BE2C (cell line): ENCODE results near the gene TENM4.

Source experiments
- DNase-seq: peaks from one replicate; pipeline ENCODE4 v3.0.0-alpha.2; 2020
- H3K27me3 ChIP-seq: fragments of 250-450 bp; sonication (Bioruptor Pico); 2 replicates; pipeline ENCODE4 v1.5.1; 2020; ENCODE audit warnings: mild to moderate bottlenecking
- H3K36me3 ChIP-seq: fragments of 250-450 bp; sonication (Bioruptor Pico); 2 replicates; pipeline ENCODE4 v1.5.1; 2020; ENCODE audit warnings: mild to moderate bottlenecking
- H3K4me1 ChIP-seq: fragments of 250-450 bp; sonication (Bioruptor Pico); 2 replicates; pipeline ENCODE4 v1.5.1; 2020
- H3K4me3 ChIP-seq: 2 replicates; pipeline ENCODE4 v1.5.1; 2011; ENCODE audit warnings: low read depth, low read length
- H3K9me3 ChIP-seq: fragments of 250-450 bp; sonication (Bioruptor Pico); 2 replicates; pipeline ENCODE4 v1.5.1; 2020
- TF ChIP-seq, protein P1 (sequence below): IDR thresholded peaks from 2 replicates; pipeline ENCODE4 v1.5.1; 2012; ENCODE audit warnings: mild to moderate bottlenecking, low read depth, low read length

Gene TENM4

DNA sequence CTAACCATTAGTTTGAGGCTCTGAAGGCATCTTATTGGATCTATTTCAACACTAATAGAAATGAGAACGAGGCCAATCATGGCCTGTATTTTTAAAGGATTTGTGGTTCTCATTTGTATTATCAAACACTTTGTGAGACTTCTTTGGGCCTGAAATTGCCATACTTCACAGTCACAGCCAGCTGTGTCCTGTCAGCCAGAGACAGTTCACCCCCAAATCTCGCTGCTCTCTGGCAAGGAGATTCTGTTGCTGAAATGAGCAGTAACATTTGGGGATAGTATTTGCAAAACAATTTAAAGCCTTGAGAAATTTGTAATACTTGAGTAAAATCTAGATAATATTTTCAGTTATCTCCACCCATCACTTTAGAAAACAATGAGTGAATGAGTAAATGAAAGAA, 26.9 kb upstream of the TENM4 start:
- Histone ChIP-seq H3K27me3 (no peaks in the 10 kb centered on the region), H3K4me3 (no peak overlapping the region), H3K36me3 (no peaks in the 10 kb centered on the region), H3K4me1 (no peaks in the 10 kb centered on the region), H3K9me3 (no peaks in the 10 kb centered on the region)
- no peak for DNase-seq
- TF ChIP-seq, protein P1, sequence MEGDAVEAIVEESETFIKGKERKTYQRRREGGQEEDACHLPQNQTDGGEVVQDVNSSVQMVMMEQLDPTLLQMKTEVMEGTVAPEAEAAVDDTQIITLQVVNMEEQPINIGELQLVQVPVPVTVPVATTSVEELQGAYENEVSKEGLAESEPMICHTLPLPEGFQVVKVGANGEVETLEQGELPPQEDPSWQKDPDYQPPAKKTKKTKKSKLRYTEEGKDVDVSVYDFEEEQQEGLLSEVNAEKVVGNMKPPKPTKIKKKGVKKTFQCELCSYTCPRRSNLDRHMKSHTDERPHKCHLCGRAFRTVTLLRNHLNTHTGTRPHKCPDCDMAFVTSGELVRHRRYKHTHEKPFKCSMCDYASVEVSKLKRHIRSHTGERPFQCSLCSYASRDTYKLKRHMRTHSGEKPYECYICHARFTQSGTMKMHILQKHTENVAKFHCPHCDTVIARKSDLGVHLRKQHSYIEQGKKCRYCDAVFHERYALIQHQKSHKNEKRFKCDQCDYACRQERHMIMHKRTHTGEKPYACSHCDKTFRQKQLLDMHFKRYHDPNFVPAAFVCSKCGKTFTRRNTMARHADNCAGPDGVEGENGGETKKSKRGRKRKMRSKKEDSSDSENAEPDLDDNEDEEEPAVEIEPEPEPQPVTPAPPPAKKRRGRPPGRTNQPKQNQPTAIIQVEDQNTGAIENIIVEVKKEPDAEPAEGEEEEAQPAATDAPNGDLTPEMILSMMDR = no peak

DNA sequence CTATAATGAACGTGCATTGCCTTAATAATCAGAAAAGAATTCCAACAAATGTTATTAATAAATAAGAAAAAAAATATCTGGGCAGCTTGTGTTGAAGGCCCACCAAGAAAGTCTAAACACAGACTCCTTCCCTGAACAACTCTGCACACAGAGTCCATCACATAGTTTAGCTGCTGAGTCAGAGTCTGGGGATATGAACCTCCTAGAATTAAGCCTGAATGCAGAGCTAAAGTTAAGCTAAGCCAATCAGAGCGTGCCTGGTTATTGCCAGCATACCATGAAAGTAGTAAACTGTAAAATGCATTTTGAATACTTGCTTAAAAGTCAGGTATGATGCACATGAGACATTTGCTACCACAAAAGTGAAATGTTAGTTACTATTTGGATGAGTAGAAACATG, 25.6 kb upstream of the TENM4 start:
- TF ChIP-seq, protein P1 = no peak
- DNase-seq = no peak
- Histone ChIP-seq H3K36me3 (no peaks in the 10 kb centered on the region), H3K27me3 (no peaks in the 10 kb centered on the region), H3K9me3 (no peaks in the 10 kb centered on the region), H3K4me1 (no peaks in the 10 kb centered on the region), H3K4me3 (no peak overlapping the region)

DNA sequence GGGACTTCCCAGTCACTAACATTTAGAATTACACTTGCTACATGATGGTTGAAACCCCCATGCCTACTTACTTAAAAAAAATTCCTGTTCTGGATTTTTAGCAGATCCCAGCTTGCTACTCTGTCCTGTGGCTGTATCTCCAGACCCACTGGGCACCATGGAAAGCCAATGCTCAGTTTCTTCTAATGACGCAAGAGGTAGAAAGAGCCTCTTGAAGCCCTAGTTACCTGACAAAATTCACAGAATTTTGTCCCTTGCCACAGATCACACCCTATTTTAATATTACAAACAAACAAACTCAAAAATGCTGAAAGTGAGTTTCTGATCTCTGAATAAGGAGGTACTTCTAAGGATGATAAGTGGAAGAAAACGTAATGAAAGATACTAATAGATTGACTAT, 24.3 kb upstream of the TENM4 start:
- Histone ChIP-seq H3K27me3 (no peaks in the 10 kb centered on the region), H3K4me3 (no peak overlapping the region), H3K9me3 (no peaks in the 10 kb centered on the region), H3K36me3 (no peaks in the 10 kb centered on the region), H3K4me1 (no peaks in the 10 kb centered on the region)
- DNase-seq = no peak
- TF ChIP-seq, protein P1 = no peak

DNA sequence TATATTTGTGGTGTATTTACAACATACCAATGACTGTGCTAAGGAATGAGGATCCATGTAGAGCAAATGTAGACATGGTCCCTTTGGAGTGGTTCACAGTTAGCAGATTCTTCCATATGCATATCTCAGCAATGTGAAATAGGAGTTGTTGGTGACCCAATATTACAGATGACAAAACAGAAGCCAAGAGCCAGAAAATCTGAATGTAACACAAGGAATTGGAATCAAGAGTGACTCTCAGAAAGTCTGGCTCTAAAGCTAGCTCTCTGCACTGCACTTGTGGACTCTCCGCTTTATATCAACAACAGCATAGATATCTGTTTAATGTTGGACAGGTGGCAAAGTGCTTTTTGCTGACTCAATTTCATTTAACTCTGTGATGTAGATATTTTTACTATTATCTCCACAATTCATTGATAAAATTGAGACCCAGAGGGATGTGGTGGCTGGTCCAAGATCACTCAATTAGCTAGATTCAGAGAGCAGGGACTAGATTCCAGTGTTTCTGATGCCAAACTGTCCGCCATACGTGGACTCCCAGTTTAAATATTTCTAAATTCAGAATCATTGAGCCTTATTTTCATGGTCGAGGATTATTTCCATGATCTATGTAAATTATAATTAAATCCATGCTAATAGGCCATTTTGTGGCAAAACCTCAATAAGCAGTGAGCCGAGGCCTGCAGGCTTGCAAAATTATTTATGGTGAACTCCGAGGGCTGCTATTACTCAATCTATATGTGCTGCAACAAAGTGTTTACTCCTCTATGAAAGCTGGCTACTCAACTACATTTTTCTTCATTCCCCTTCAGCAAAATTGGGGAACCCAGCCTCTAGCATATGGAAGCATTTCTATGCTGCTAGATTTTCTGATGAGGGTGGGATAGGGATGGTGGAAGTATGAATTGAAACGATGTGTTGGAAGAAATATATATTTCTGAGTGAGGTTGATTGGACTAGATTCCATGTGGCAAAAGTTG, 21.1 kb upstream of the TENM4 start:
- no peak for DNase-seq
- Histone ChIP-seq H3K27me3 (no peaks in the 10 kb centered on the region), H3K4me1 (no peaks in the 10 kb centered on the region), H3K4me3 (no peak overlapping the region), H3K9me3 (no peaks in the 10 kb centered on the region), H3K36me3 (no peaks in the 10 kb centered on the region)
- TF ChIP-seq, protein P1 = no peak

- DNase-seq = peak; percentile 29
- Histone ChIP-seq H3K4me3 (no peak overlapping the region), H3K27me3 (no peaks in the 10 kb centered on the region), H3K9me3 (no peaks in the 10 kb centered on the region), H3K36me3 (no peaks in the 10 kb centered on the region), H3K4me1 (no peaks in the 10 kb centered on the region)
- TF ChIP-seq, protein P1 = peak; percentile 82
Measured at GRCh38 chr11:79461144-79461543, 20.3 kb upstream of the TENM4 start.

- H3K9me3 ChIP-seq = no peaks in the 10 kb centered on the region
- no peaks in the 10 kb centered on the region for H3K36me3 ChIP-seq
- no peak overlapping the region for H3K4me3 ChIP-seq
- DNase-seq = no peak
- H3K4me1 ChIP-seq = no peaks in the 10 kb centered on the region
- TF ChIP-seq, protein P1 = no peak
- peaks cover 7% of the 10 kb centered on the region; the same call in 1 of the 2 replicates for H3K27me3 ChIP-seq
Measured at GRCh38 chr11:79458709-79459108, 17.9 kb upstream of the TENM4 start.
